HEK293T (cell line): ENCODE data around the gene VTI1A.

ENCODE experiments used
- CTCF ChIA-PET: fragments of 350-600 bp; formaldehyde crosslinking; extraction: SDS; loops from one replicate; lab custom pipeline; 2021; ENCODE audit warnings: antibody characterized with exemption, inconsistent platforms; lab: Yijun Ruan, JAX
- POLR2A ChIA-PET: fragments of 350-600 bp; formaldehyde crosslinking; extraction: SDS; loops from one replicate; lab custom pipeline; 2020; ENCODE audit warnings: antibody characterized with exemption, inconsistent platforms; lab: Yijun Ruan, JAX
- DNase-seq: peaks from one replicate; pipeline ENCODE4 v3.0.0; 2012; ENCODE audit warnings: mixed read lengths; ENCODE audit errors: extremely low spot score
- ARNT ChIP-seq: fragments of 450-650 bp; IDR thresholded peaks from 2 replicates; pipeline ENCODE4 v1.6.1; 2017; ENCODE audit warnings: mild to moderate bottlenecking
- BHLHE40 ChIP-seq: fragments of 450-650 bp; IDR thresholded peaks from 2 replicates; pipeline ENCODE4 v1.6.1; 2016; ENCODE audit warnings: mild to moderate bottlenecking, moderate library complexity, borderline replicate concordance
- CTBP1 ChIP-seq: fragments of 450-650 bp; IDR thresholded peaks from 2 replicates; pipeline ENCODE4 v1.6.1; 2016; ENCODE audit warnings: borderline replicate concordance
- ELF4 ChIP-seq: fragments of 450-650 bp; IDR thresholded peaks from 2 replicates; pipeline ENCODE4 v1.6.1; 2017; ENCODE audit warnings: antibody characterized with exemption
- FOXA1 ChIP-seq: fragments of 450-650 bp; IDR thresholded peaks from 2 replicates; pipeline ENCODE4 v1.6.1; 2016; ENCODE audit warnings: mild to moderate bottlenecking
- FOXK2 ChIP-seq: fragments of 450-650 bp; IDR thresholded peaks from 2 replicates; pipeline ENCODE4 v1.6.1; 2016; ENCODE audit warnings: mild to moderate bottlenecking
- FOXM1 ChIP-seq: fragments of 450-650 bp; IDR thresholded peaks from 2 replicates; pipeline ENCODE4 v1.6.1; 2017; ENCODE audit warnings: mild to moderate bottlenecking, borderline replicate concordance
- HDGF ChIP-seq: fragments of 450-650 bp; IDR thresholded peaks from 2 replicates; pipeline ENCODE4 v1.6.1; 2017; ENCODE audit warnings: antibody characterized with exemption, borderline replicate concordance
- L3MBTL2 ChIP-seq: fragments of 450-650 bp; conservative IDR thresholded peaks from 2 replicates; pipeline ENCODE4 v1.6.1; 2016; ENCODE audit warnings: mild to moderate bottlenecking
- LEF1 ChIP-seq: fragments of 450-650 bp; IDR thresholded peaks from 2 replicates; pipeline ENCODE4 v1.6.1; 2017; ENCODE audit warnings: mild to moderate bottlenecking, borderline replicate concordance
- NFRKB ChIP-seq: fragments of 450-650 bp; IDR thresholded peaks from 2 replicates; pipeline ENCODE4 v1.6.1; 2016; ENCODE audit warnings: mild to moderate bottlenecking, moderate library complexity
- SP1 ChIP-seq: fragments of 450-650 bp; IDR thresholded peaks from 2 replicates; pipeline ENCODE4 v1.6.1; 2017
- SUZ12 ChIP-seq: fragments of 450-650 bp; IDR thresholded peaks from 2 replicates; pipeline ENCODE4 v1.6.1; 2016; ENCODE audit warnings: mild to moderate bottlenecking
- TARDBP ChIP-seq: fragments of 450-650 bp; IDR thresholded peaks from 2 replicates; pipeline ENCODE4 v1.6.1; 2016
- ZNF384 ChIP-seq: fragments of 450-650 bp; IDR thresholded peaks from 2 replicates; pipeline ENCODE4 v1.6.1; 2016
- TF ChIP-seq, protein P1 (sequence below): fragments of 450-650 bp; IDR thresholded peaks from 2 replicates; pipeline ENCODE4 v1.6.1; 2016

VTI1A gene

DNA sequence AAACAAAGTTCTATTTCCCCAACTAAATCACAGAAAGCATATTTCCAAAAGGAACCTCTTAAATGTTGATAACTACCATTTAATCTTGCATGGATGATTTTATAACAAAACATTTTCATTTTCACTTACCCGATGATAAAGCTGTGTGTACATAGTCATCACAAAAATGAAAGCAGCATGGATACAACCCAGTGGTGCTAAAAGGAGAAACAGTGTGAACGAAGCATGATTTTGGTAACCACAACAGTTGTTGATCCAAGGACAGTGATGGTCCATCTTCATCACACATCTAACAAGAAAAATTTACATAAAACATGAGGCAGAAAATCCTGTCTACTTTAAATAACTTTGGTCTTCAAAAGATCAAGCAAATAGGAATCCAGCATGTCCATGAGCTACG, 5.0 kb upstream of the VTI1A start:
- ChIA-PET POLR2A (no interaction called here), CTCF (no interaction called here)
- DNase-seq: no peak
- no peak for TF ChIP-seq BHLHE40
- TF ChIP-seq FOXK2: no peak

DNA sequence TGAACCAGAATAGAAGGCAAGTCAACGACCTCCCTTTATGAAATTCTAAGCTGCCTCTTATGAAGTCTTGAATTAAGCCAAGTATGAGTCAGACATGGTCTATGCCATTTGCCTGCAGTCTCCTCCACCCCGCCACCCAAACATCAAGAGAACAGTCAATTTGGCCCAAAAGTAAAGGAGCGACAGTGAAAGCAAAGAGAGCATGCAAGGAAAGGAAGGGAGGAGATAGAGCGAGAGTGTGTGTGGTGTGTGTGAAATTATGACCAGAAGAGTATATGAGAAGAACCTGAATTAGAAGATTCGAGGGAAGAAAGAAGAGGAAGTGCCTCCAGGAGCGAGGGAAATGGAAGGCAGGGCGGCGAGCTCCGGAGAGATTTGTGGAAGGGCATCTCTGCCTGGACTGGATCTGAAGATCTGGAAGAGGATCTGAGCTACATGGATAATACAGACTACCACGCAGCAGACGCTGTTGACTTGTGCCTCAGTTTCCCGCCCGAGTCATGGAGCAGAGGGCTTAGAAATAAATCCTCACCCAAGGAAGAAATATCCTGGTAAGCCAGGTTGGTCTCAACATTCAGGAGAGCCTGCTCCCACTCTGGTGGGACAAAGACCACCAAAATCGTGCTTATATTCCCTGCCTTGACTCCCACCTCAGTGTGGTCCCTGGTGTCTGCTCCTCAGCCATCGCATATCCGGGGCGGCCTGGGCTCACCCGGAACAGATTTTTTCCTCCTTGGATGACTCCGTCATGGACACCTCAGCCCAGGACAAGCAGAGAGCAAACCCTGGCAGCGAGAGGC, 760 bp upstream of the VTI1A start:
- DNase-seq: peak; percentile 18
- POLR2A ChIA-PET: interaction anchor here (1.1 to 1.6 kb wide), 5 partner anchors 13 to 114 kb away, joined by 3 to 8 read pairs (median 4); no protein-coding TSS in a partner anchor
- TF ChIP-seq SUZ12 (no peak), ZNF384 (no peak), FOXK2 (no peak), NFRKB (no peak), LEF1 (no peak), ELF4 (no peak), TARDBP (no peak), CTBP1 (no peak), FOXM1 (no peak), FOXA1 (no peak), HDGF (no peak), L3MBTL2 (no peak), BHLHE40 (no peak), ARNT (no peak)
- TF ChIP-seq, protein P1, sequence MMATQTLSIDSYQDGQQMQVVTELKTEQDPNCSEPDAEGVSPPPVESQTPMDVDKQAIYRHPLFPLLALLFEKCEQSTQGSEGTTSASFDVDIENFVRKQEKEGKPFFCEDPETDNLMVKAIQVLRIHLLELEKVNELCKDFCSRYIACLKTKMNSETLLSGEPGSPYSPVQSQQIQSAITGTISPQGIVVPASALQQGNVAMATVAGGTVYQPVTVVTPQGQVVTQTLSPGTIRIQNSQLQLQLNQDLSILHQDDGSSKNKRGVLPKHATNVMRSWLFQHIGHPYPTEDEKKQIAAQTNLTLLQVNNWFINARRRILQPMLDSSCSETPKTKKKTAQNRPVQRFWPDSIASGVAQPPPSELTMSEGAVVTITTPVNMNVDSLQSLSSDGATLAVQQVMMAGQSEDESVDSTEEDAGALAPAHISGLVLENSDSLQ: no peak
- CTCF ChIA-PET: interaction anchor here (1.1 to 1.2 kb wide), 2 partner anchors 10 to 104 kb away, joined by 3 read pairs; no protein-coding TSS in a partner anchor

DNA sequence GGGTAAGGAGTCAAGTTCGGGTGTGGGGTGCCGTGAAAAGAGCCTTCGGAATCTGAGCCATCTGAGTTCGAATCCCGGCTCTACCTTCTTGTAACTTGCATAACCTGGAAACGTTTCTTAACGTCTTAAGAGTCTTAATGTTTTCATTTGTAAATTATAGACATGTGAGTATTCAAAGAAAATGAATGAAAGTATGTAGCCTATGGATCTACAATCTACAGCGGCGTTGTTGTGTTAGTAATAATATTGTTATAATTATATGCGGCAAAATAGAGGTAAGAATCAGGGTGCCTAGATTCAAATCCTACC, 559 bp downstream of the VTI1A start:
- POLR2A ChIA-PET: interaction anchor here (0.8 to 1.5 kb wide), 4 partner anchors 9 to 42 kb away, joined by 3 to 8 read pairs (median 4); no protein-coding TSS in a partner anchor
- DNase-seq: no peak
- TF ChIP-seq ARNT (no peak), HDGF (no peak), ZNF384 (no peak), FOXA1 (no peak), BHLHE40 (no peak), NFRKB (no peak), FOXM1 (no peak), CTBP1 (no peak), SUZ12 (no peak), FOXK2 (no peak), LEF1 (no peak), L3MBTL2 (no peak), TARDBP (no peak), SP1 (no peak), ELF4 (no peak)
- TF ChIP-seq, protein P1: no peak

DNA sequence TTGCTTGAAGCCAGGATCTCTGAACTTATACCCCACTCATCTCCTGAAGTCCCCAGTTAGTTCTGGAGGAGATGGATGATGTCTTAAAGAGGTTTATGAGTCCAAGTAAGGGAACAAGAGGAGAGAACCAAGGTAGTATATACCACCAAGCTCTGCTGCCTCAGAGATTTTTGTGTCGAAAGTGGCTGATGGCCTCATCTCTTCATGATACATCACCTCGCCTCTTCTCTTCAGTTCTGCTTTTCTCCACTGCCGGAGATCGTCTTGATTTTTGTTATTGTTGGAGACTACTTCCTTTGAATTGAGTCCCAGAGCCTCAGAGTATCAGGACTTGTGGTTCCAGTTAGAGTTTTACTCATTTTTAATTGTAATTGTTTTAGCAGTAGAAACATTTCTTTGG, 1.9 kb downstream of the VTI1A start:
- ChIA-PET POLR2A (no interaction called here), CTCF (interaction anchor here (0.8 to 1.1 kb wide), 2 partner anchors 24 to 43 kb away, joined by 3 to 4 read pairs; no protein-coding TSS in a partner anchor)
- TF ChIP-seq LEF1 (no peak), ELF4 (no peak), SUZ12 (no peak), NFRKB (no peak), CTBP1 (no peak), ARNT (no peak), HDGF (no peak), FOXM1 (no peak), BHLHE40 (no peak), FOXA1 (no peak), FOXK2 (no peak), TARDBP (no peak), ZNF384 (no peak), SP1 (no peak), L3MBTL2 (no peak)
- TF ChIP-seq, protein P1: no peak
- DNase-seq: no peak

More for the DNA sequence above, 559 bp downstream of the VTI1A start:
- CTCF ChIA-PET: interaction anchor here (1.1 to 1.2 kb wide), 2 partner anchors 11 to 102 kb away, joined by 3 read pairs; no protein-coding TSS in a partner anchor

DNA sequence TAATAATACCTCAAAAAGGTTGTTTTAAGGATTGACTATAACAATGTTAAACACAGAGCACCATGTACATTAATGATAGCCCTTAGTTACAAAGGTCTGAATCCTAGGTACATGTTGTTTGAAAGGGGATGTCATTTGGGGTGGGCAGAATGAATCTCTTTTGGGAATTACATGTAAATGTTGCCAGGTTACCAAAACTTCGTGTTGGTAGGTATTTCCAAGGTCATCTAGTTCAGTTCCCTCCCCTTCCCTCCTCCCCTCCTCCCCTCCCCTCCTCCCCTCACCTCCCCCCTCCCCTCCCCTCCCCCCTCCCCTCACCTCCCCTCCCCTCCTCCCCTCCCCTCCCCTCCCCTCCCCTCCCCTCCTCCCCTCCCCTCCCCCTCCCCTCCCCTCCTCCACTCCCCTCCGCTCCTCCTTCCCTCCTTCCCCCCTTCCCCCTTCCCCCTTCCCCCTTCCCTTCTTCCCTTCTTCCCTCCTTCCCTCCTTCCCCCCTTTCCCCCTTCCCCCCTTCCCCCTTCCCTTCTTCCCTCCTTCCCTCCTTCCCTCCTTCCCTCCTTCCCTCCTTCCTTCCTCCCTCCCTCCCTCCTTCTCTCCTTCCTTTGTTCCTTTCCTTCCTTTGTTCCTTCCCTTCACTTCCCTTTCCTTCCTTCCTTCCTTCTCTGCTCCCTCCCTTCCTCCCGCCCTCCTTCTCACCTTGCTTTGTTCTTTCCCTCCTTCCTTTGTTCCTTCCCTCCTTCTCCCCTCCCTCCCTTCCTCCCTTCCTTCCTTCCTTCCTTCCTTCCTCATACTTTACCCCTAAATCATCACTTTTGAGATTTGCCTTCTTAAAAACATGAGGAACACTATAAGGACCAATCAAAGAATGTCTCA, 8.1 kb downstream of the VTI1A start:
- POLR2A ChIA-PET: no interaction called here
- no peak for TF ChIP-seq FOXK2
- TF ChIP-seq ZNF384: no peak
- no peak for TF ChIP-seq SUZ12
- no peak for TF ChIP-seq FOXM1
- TF ChIP-seq HDGF: no peak
- no peak for TF ChIP-seq FOXA1
- TF ChIP-seq BHLHE40: no peak
- CTCF ChIA-PET: no interaction called here
- no peak for DNase-seq
